K562 (cell line): ENCODE measurements around the gene FAM32A. TPM values are rescaled to one million over a fixed set of nuclear protein-coding genes. Genes with fewer than 3 reads are reported as not detected.
A peak's percentile ranks its signal among the peaks of the same experiment; 100 is the strongest.

Source experiments
- CEBPG ChIP-seq, 3 experiments: fragments of 200-800 bp in 1 of 3; sonication (Bioruptor generic) in 1 of 3; sonication (generic) in 1 of 3; formaldehyde crosslinking in 1 of 3; IDR thresholded peaks in 2 of 3; conservative IDR thresholded peaks in 1 of 3; 2 replicates each; pipeline versions ENCODE4 v1.6.1 to v1.8.0; 2016 to 2022; ENCODE audit warnings: missing compliant biosample characterization in 2 of 3, missing genetic modification characterization in 2 of 3, mild to moderate bottlenecking in 1 of 3, missing genetic modification reagents in 1 of 3
- ETV1 ChIP-seq: fragments of 450-650 bp; conservative IDR thresholded peaks from 2 replicates; pipeline ENCODE4 v1.6.1; 2016; ENCODE audit warnings: missing genetic modification characterization, control low read depth, low read depth, missing compliant biosample characterization
- GTF2F1 ChIP-seq: IDR thresholded peaks from 2 replicates; pipeline ENCODE4 v1.6.1; 2011; ENCODE audit warnings: low read depth, low read length, improper control_type of control experiment
- KAT2B ChIP-seq: IDR thresholded peaks from one replicate; pipeline ENCODE4 v1.6.1; 2012; ENCODE audit warnings: low read depth, mild to moderate bottlenecking, control low read depth, inconsistent platforms, low read length, moderate library complexity
- KDM2B ChIP-seq: fragments of 250-450 bp; sonication (Bioruptor Pico); IDR thresholded peaks from 2 replicates; pipeline ENCODE4 v1.8.0; 2021; ENCODE audit warnings: mild to moderate bottlenecking, moderate library complexity
- KLF16 ChIP-seq: IDR thresholded peaks from 2 replicates; pipeline ENCODE4 v1.6.1; 2016; ENCODE audit warnings: antibody characterized with exemption
- MAFG ChIP-seq: fragments of 450-650 bp; conservative IDR thresholded peaks from 2 replicates; pipeline ENCODE4 v1.6.1; 2016; ENCODE audit warnings: missing genetic modification characterization, missing compliant biosample characterization
- SMAD2 ChIP-seq: fragments of 150-350 bp; IDR thresholded peaks from 2 replicates; pipeline ENCODE4 v1.6.1; 2014; ENCODE audit warnings: low read depth, mild to moderate bottlenecking, low read length
- SRSF1 ChIP-seq: fragments of 200-400 bp; formaldehyde crosslinking; IDR thresholded peaks from 2 replicates; pipeline ENCODE4 v1.6.1; 2017; ENCODE audit warnings: mild to moderate bottlenecking, low read depth, low read length, moderate library complexity
- ZNF766 ChIP-seq: fragments of 200-800 bp; sonication (Bioruptor generic); conservative IDR thresholded peaks from 2 replicates; pipeline ENCODE4 v1.6.1; 2016; ENCODE audit warnings: missing genetic modification characterization, missing compliant biosample characterization
- polyA plus RNA-seq, 8 experiments: library from polyadenylated mRNA; depleted of rRNA in 4 of 8; stranded (reverse) in 5 of 8; unstranded in 3 of 8; fragments of >200 nt; fragmentation: Nextera tagmentation in 2 of 8; fragmentation: Illumina TruSeq in 1 of 8; extraction: Ambion mirVana in 2 of 8; extraction: Trizol in 1 of 8; gene quantifications; 2 replicates each; pipeline versions ENCODE4 v1.2.1 to v1.2.3, GENCODE V29; 2011 to 2014; ENCODE audit warnings: inconsistent platforms in 1 of 8, missing spikeins in 1 of 8
- total RNA-seq, 7 experiments: library from RNA; depleted of rRNA in 6 of 7; stranded (reverse); fragments of >200 nt in 6 of 7; fragmentation: Illumina TruSeq in 2 of 7; extraction: Trizol in 2 of 7; gene quantifications; 2 replicates each; pipeline versions ENCODE4 v1.2.1 to v1.2.3, GENCODE V29; 2011 to 2021; ENCODE audit warnings: low replicate concordance in 1 of 7
- TF ChIP-seq, protein P1 (sequence below): fragments of 450-650 bp; formaldehyde crosslinking; IDR thresholded peaks from 2 replicates; pipeline ENCODE4 v1.4.0; 2022; ENCODE audit warnings: missing genetic modification characterization
- TF ChIP-seq, protein P2 (sequence below): fragments of 450-650 bp; IDR thresholded peaks from 2 replicates; pipeline ENCODE4 v1.6.1; 2016; ENCODE audit warnings: mild to moderate bottlenecking, moderate library complexity
- TF ChIP-seq, protein P3 (sequence below): fragments of 450-650 bp; formaldehyde crosslinking; IDR thresholded peaks from 2 replicates; pipeline ENCODE4 v1.4.0; 2020; ENCODE audit warnings: mild to moderate bottlenecking, moderate library complexity

Gene FAM32A
- total and polyA plus RNA-seq, 9 of the 15 experiments (the other 6 are each of a cell fraction or from before 2014, with no cell fraction given): 30.7 to 96.7 (median 73.7) TPM

DNA sequence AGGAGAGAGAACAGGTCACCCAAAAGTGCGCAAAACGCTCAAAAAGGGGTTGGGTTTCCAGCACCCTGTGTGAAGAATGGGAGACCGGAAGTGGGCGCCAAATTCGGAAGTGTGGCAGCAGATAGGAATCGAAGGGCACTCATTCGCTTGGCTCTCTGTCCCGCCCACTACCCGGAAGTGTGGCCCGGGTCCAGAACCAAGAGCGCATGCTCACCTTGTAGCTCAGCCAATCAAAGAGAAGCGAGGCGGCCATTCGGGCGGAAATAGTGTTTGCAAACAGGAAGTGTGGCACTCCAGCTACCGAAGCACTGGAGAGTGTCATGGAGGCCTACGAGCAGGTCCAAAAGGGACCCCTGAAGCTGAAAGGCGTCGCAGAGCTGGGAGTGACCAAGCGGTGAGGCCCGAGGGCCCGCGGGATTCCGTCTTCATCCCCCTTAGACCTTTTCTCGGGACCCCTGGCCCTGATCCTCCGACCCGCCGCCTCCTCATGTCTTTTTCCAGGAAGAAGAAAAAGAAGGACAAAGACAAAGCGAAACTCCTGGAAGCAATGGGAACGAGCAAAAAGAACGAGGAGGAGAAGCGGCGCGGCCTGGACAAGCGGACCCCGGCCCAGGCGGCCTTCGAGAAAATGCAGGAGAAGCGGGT lies at the start of gene FAM32A (continued):
- TF ChIP-seq, protein P1, sequence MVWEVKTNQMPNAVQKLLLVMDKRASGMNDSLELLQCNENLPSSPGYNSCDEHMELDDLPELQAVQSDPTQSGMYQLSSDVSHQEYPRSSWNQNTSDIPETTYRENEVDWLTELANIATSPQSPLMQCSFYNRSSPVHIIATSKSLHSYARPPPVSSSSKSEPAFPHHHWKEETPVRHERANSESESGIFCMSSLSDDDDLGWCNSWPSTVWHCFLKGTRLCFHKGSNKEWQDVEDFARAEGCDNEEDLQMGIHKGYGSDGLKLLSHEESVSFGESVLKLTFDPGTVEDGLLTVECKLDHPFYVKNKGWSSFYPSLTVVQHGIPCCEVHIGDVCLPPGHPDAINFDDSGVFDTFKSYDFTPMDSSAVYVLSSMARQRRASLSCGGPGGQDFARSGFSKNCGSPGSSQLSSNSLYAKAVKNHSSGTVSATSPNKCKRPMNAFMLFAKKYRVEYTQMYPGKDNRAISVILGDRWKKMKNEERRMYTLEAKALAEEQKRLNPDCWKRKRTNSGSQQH (CRISPR knock-in tag): no peak
- TF ChIP-seq GTF2F1 (no peak), ZNF766 (CRISPR knock-in tag) (no peak), MAFG (tag) (no peak), SRSF1 (no peak), KLF16 (no peak), ETV1 (tag) (peak; percentile 72), CEBPG (CRISPR knock-in tag; IDR thresholded peaks at IDR 0.05) (no peak), CEBPG (tag; conservative IDR thresholded peaks at IDR 0.05 in 1 of 2, IDR thresholded peaks at IDR 0.05 in 1 of 2) (no peak), KAT2B (no peak), KDM2B (CRISPR knock-in tag) (no peak), SMAD2 (no peak)
- TF ChIP-seq, protein P2, sequence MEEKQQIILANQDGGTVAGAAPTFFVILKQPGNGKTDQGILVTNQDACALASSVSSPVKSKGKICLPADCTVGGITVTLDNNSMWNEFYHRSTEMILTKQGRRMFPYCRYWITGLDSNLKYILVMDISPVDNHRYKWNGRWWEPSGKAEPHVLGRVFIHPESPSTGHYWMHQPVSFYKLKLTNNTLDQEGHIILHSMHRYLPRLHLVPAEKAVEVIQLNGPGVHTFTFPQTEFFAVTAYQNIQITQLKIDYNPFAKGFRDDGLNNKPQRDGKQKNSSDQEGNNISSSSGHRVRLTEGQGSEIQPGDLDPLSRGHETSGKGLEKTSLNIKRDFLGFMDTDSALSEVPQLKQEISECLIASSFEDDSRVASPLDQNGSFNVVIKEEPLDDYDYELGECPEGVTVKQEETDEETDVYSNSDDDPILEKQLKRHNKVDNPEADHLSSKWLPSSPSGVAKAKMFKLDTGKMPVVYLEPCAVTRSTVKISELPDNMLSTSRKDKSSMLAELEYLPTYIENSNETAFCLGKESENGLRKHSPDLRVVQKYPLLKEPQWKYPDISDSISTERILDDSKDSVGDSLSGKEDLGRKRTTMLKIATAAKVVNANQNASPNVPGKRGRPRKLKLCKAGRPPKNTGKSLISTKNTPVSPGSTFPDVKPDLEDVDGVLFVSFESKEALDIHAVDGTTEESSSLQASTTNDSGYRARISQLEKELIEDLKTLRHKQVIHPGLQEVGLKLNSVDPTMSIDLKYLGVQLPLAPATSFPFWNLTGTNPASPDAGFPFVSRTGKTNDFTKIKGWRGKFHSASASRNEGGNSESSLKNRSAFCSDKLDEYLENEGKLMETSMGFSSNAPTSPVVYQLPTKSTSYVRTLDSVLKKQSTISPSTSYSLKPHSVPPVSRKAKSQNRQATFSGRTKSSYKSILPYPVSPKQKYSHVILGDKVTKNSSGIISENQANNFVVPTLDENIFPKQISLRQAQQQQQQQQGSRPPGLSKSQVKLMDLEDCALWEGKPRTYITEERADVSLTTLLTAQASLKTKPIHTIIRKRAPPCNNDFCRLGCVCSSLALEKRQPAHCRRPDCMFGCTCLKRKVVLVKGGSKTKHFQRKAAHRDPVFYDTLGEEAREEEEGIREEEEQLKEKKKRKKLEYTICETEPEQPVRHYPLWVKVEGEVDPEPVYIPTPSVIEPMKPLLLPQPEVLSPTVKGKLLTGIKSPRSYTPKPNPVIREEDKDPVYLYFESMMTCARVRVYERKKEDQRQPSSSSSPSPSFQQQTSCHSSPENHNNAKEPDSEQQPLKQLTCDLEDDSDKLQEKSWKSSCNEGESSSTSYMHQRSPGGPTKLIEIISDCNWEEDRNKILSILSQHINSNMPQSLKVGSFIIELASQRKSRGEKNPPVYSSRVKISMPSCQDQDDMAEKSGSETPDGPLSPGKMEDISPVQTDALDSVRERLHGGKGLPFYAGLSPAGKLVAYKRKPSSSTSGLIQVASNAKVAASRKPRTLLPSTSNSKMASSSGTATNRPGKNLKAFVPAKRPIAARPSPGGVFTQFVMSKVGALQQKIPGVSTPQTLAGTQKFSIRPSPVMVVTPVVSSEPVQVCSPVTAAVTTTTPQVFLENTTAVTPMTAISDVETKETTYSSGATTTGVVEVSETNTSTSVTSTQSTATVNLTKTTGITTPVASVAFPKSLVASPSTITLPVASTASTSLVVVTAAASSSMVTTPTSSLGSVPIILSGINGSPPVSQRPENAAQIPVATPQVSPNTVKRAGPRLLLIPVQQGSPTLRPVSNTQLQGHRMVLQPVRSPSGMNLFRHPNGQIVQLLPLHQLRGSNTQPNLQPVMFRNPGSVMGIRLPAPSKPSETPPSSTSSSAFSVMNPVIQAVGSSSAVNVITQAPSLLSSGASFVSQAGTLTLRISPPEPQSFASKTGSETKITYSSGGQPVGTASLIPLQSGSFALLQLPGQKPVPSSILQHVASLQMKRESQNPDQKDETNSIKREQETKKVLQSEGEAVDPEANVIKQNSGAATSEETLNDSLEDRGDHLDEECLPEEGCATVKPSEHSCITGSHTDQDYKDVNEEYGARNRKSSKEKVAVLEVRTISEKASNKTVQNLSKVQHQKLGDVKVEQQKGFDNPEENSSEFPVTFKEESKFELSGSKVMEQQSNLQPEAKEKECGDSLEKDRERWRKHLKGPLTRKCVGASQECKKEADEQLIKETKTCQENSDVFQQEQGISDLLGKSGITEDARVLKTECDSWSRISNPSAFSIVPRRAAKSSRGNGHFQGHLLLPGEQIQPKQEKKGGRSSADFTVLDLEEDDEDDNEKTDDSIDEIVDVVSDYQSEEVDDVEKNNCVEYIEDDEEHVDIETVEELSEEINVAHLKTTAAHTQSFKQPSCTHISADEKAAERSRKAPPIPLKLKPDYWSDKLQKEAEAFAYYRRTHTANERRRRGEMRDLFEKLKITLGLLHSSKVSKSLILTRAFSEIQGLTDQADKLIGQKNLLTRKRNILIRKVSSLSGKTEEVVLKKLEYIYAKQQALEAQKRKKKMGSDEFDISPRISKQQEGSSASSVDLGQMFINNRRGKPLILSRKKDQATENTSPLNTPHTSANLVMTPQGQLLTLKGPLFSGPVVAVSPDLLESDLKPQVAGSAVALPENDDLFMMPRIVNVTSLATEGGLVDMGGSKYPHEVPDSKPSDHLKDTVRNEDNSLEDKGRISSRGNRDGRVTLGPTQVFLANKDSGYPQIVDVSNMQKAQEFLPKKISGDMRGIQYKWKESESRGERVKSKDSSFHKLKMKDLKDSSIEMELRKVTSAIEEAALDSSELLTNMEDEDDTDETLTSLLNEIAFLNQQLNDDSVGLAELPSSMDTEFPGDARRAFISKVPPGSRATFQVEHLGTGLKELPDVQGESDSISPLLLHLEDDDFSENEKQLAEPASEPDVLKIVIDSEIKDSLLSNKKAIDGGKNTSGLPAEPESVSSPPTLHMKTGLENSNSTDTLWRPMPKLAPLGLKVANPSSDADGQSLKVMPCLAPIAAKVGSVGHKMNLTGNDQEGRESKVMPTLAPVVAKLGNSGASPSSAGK: no peak
- TF ChIP-seq, protein P3, sequence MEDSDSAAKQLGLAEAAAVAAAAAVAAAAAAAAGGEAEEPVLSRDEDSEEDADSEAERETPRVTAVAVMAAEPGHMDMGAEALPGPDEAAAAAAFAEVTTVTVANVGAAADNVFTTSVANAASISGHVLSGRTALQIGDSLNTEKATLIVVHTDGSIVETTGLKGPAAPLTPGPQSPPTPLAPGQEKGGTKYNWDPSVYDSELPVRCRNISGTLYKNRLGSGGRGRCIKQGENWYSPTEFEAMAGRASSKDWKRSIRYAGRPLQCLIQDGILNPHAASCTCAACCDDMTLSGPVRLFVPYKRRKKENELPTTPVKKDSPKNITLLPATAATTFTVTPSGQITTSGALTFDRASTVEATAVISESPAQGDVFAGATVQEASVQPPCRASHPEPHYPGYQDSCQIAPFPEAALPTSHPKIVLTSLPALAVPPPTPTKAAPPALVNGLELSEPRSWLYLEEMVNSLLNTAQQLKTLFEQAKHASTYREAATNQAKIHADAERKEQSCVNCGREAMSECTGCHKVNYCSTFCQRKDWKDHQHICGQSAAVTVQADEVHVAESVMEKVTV (CRISPR knock-in tag): no peak
